IMR-90 (cell line): ENCODE results near the gene TMEM154. TPM values are rescaled to one million over a fixed set of nuclear protein-coding genes. Genes with fewer than 3 reads are reported as not detected.

Experiments
- ATAC-seq: fragments of 200-7000 bp; cut with Tn5 transposase; 2 replicates; pipeline ENCODE4 v1.9.1; 2020; ENCODE audit warnings: low read depth, mild to moderate bottlenecking, moderate library complexity
- BruUV-seq: library from RNA; stranded (reverse); fragments of 400-500 nt; replicated peaks from 2 replicates; lab custom pipeline; 2021; lab: Mats Ljungman, UMichigan
- CTCF ChIA-PET: fragments of 300-600 bp; formaldehyde crosslinking; extraction: SDS; loops from one replicate; lab custom pipeline; 2021; ENCODE audit warnings: antibody characterized with exemption; lab: Yijun Ruan, JAX
- POLR2A ChIA-PET: fragments of 300-600 bp; sonication (Branson Sonifier 250); formaldehyde crosslinking; loops from one replicate; lab custom pipeline; 2022; ENCODE audit warnings: antibody characterized with exemption; ENCODE audit not compliant: unreplicated experiment; lab: Charles Lee
- DNase-seq: peaks from one replicate; pipeline ENCODE4 v3.0.0; 2013
- H2AFZ ChIP-seq: replicated peaks from 2 replicates; pipeline ENCODE3; 2013; ENCODE audit warnings: low read length, mild to moderate bottlenecking; ENCODE audit not compliant: poor library complexity
- H2AK5ac ChIP-seq: 2 replicates; pipeline ENCODE4 v1.6.1; 2013; ENCODE audit warnings: low read depth, low read length, inconsistent platforms
- H2AK9ac ChIP-seq: replicated peaks from 2 replicates; pipeline ENCODE3; 2013; ENCODE audit warnings: mild to moderate bottlenecking, low read depth, low read length, moderate library complexity; ENCODE audit not compliant: poor library complexity
- H2BK120ac ChIP-seq: 2 replicates; pipeline ENCODE4 v1.6.1; 2013; ENCODE audit warnings: low read depth, low read length, inconsistent platforms
- H2BK15ac ChIP-seq: 3 replicates; pipeline ENCODE4 v1.6.1; 2013; ENCODE audit warnings: low read depth, low read length, inconsistent platforms
- H2BK20ac ChIP-seq: 2 replicates; pipeline ENCODE4 v1.6.1; 2013; ENCODE audit warnings: low read depth, mild to moderate bottlenecking, inconsistent platforms, low read length, moderate library complexity
- H2BK5ac ChIP-seq: 2 replicates; pipeline ENCODE4 v1.6.1; 2013; ENCODE audit warnings: mild to moderate bottlenecking, low read depth, low read length, inconsistent platforms; ENCODE audit not compliant: poor library complexity, severe bottlenecking
- H3K14ac ChIP-seq: replicated peaks from 2 replicates; pipeline ENCODE4 v1.6.1; 2013; ENCODE audit warnings: low read depth, low read length, inconsistent platforms
- H3K18ac ChIP-seq: 2 replicates; pipeline ENCODE4 v1.6.1; 2013; ENCODE audit warnings: low read depth, low read length, control low read depth
- H3K23ac ChIP-seq: 2 replicates; pipeline ENCODE4 v1.6.1; 2013; ENCODE audit warnings: low read depth, low read length, inconsistent platforms
- H3K27ac ChIP-seq: 2 replicates; pipeline ENCODE4 v1.5.1; 2013; ENCODE audit warnings: mild to moderate bottlenecking, control low read depth, low read length; ENCODE audit not compliant: insufficient read depth
- H3K27me3 ChIP-seq: 2 replicates; pipeline ENCODE4 v1.6.1; 2013; ENCODE audit warnings: low read length; ENCODE audit not compliant: control insufficient read depth, insufficient read depth
- H3K36me3 ChIP-seq: 2 replicates; pipeline ENCODE4 v1.6.1; 2013; ENCODE audit warnings: low read length, mixed read lengths; ENCODE audit not compliant: control insufficient read depth, insufficient read depth
- H3K4ac ChIP-seq: 2 replicates; pipeline ENCODE4 v1.6.1; 2013; ENCODE audit warnings: low read depth, low read length, inconsistent platforms
- H3K4me1 ChIP-seq: 2 replicates; pipeline ENCODE4 v1.6.1; 2013; ENCODE audit warnings: low read length, mixed read lengths; ENCODE audit not compliant: control insufficient read depth, insufficient read depth
- H3K4me2 ChIP-seq: 2 replicates; pipeline ENCODE4 v1.6.1; 2013; ENCODE audit warnings: low read depth, mild to moderate bottlenecking, control low read depth, low read length, moderate library complexity
- H3K4me3 ChIP-seq: 2 replicates; pipeline ENCODE4 v1.5.1; 2013; ENCODE audit warnings: low read depth, mild to moderate bottlenecking, control low read depth, low read length, moderate library complexity; ENCODE audit not compliant: insufficient read depth
- H3K56ac ChIP-seq: 2 replicates; pipeline ENCODE4 v1.6.1; 2013; ENCODE audit warnings: low read length, inconsistent platforms; ENCODE audit not compliant: insufficient read depth; ENCODE audit errors: extremely low read depth
- H3K79me1 ChIP-seq, 2 experiments: 2 replicates each; pipeline ENCODE4 v1.6.1; 2013; ENCODE audit warnings: low read length in 2 of 2, inconsistent platforms in 1 of 2, low read depth in 1 of 2
- H3K9ac ChIP-seq: 2 replicates; pipeline ENCODE4 v1.6.1; 2013; ENCODE audit warnings: low read depth, low read length, control low read depth
- H3K9me1 ChIP-seq: 2 replicates; pipeline ENCODE4 v1.6.1; 2013; ENCODE audit warnings: low read length, inconsistent platforms; ENCODE audit not compliant: insufficient read depth
- H3K9me3 ChIP-seq: 2 replicates; pipeline ENCODE4 v1.6.1; 2013; ENCODE audit warnings: low read length; ENCODE audit not compliant: control insufficient read depth, insufficient read depth
- H4K20me1 ChIP-seq: 2 replicates; pipeline ENCODE4 v1.6.1; 2013; ENCODE audit warnings: low read length, inconsistent platforms; ENCODE audit not compliant: insufficient read depth
- H4K5ac ChIP-seq: 2 replicates; pipeline ENCODE4 v1.6.1; 2013; ENCODE audit warnings: mild to moderate bottlenecking, low read depth, low read length, control low read depth
- H4K8ac ChIP-seq, 2 experiments: 2 replicates each; pipeline ENCODE4 v1.6.1; 2013; ENCODE audit warnings: low read depth in 2 of 2, low read length in 2 of 2, control low read depth in 1 of 2, inconsistent platforms in 1 of 2
- H4K91ac ChIP-seq: 2 replicates; pipeline ENCODE4 v1.6.1; 2013; ENCODE audit warnings: low read depth, low read length, inconsistent platforms; ENCODE audit not compliant: insufficient read depth
- BHLHE40 ChIP-seq: fragments of 150-350 bp; IDR thresholded peaks from 2 replicates; pipeline ENCODE4 v1.6.1; 2016; ENCODE audit warnings: mild to moderate bottlenecking, low read depth, low read length
- CEBPB ChIP-seq: IDR thresholded peaks from 2 replicates; pipeline ENCODE4 v1.6.1; 2012; ENCODE audit warnings: low read depth, low read length, improper control_type of control experiment
- CHD1 ChIP-seq: IDR thresholded peaks from 2 replicates; pipeline ENCODE4 v1.6.1; 2012; ENCODE audit warnings: low read depth, low read length, improper control_type of control experiment
- CTCF ChIP-seq: conservative IDR thresholded peaks from 2 replicates; pipeline ENCODE4 v1.5.1; 2012; ENCODE audit warnings: mild to moderate bottlenecking, low read depth, low read length, improper control_type of control experiment
- ELK1 ChIP-seq: fragments of 150-350 bp; IDR thresholded peaks from 2 replicates; pipeline ENCODE4 v1.6.1; 2016; ENCODE audit warnings: low read depth, mild to moderate bottlenecking, low read length, moderate library complexity, borderline replicate concordance
- MAFK ChIP-seq: IDR thresholded peaks from 2 replicates; pipeline ENCODE4 v1.6.1; 2012; ENCODE audit warnings: low read depth, low read length, improper control_type of control experiment
- MAZ ChIP-seq: IDR thresholded peaks from 2 replicates; pipeline ENCODE4 v1.6.1; 2012; ENCODE audit warnings: low read depth, mild to moderate bottlenecking, low read length, improper control_type of control experiment, moderate library complexity, borderline replicate concordance
- MXI1 ChIP-seq: IDR thresholded peaks from 2 replicates; pipeline ENCODE4 v1.6.1; 2012; ENCODE audit warnings: low read depth, mild to moderate bottlenecking, low read length, moderate library complexity, borderline replicate concordance
- NFE2L2 ChIP-seq: fragments of 150-350 bp; IDR thresholded peaks from 2 replicates; pipeline ENCODE4 v1.6.1; 2016; ENCODE audit warnings: low read depth, mild to moderate bottlenecking, low read length
- POLR2A ChIP-seq: IDR thresholded peaks from 2 replicates; pipeline ENCODE4 v1.6.1; 2012; ENCODE audit warnings: mild to moderate bottlenecking, low read depth, low read length
- RAD21 ChIP-seq: IDR thresholded peaks from 2 replicates; pipeline ENCODE4 v1.6.1; 2012; ENCODE audit warnings: low read length, improper control_type of control experiment
- RCOR1 ChIP-seq: IDR thresholded peaks from 2 replicates; pipeline ENCODE4 v1.6.1; 2012; ENCODE audit warnings: mild to moderate bottlenecking, low read length, improper control_type of control experiment; ENCODE audit not compliant: insufficient replicate concordance
- SMC3 ChIP-seq: fragments of 150-350 bp; IDR thresholded peaks from 2 replicates; pipeline ENCODE4 v1.6.1; 2016; ENCODE audit warnings: low read depth, mild to moderate bottlenecking, antibody characterized with exemption, low read length, moderate library complexity
- USF2 ChIP-seq: fragments of 150-350 bp; IDR thresholded peaks from 2 replicates; pipeline ENCODE4 v1.6.1; 2017; ENCODE audit warnings: mild to moderate bottlenecking, antibody characterized with exemption, low read length, low read depth
- WGBS, 2 experiments: methylation state at CpG; one replicate each; pipeline versions ENCODE4 v1.1.5 to v1.1.7; 2013; ENCODE audit warnings: missing lambda C conversion rate in 2 of 2; ENCODE audit not compliant: insufficient read length in 1 of 2; ENCODE audit errors: extremely low coverage in 2 of 2; 5-methylcytosine and 5-hydroxymethylcytosine counted together
- dilution Hi-C: fragments of 300-500 bp; cut with HindIII; formaldehyde crosslinking; loops from one replicate; pipeline ENCODE4 v1.14.3; 2018; ENCODE audit warnings: low sequenced_read_pairs; ENCODE audit not compliant: unreplicated experiment
- in situ Hi-C: fragments of 300-500 bp; cut with MboI; formaldehyde crosslinking; loops from 3 replicates; pipeline ENCODE4 v1.14.3; 2019; ENCODE audit warnings: low sequenced_read_pairs, inconsistent platforms, mixed read lengths
- intact Hi-C: fragments of 100-400 bp; cut with micrococcal nuclease; formaldehyde crosslinking; loops from 2 replicates; pipeline ENCODE4 v1.10.0; 2022
- polyA plus RNA-seq, 3 experiments: library from polyadenylated mRNA; depleted of rRNA; stranded (reverse); fragments of >200 nt; gene quantifications; 2 replicates each; pipeline ENCODE4 v1.2.3, GENCODE V29; 2012; ENCODE audit warnings: low replicate concordance in 1 of 3
- total RNA-seq: library from RNA; depleted of rRNA; stranded (reverse); fragments of >200 nt; gene quantifications from 2 replicates; pipeline ENCODE4 v1.2.3, GENCODE V29; 2012

Gene TMEM154
- total and polyA plus RNA-seq, 2 of the 4 experiments (the other 2 are of a cell fraction): 0.12 to 0.18 TPM

GRCh38 chr4:152699313-152699712, 19.5 kb upstream of the TMEM154 start:
- Histone ChIP-seq H4K8ac (no peak overlapping the region), H3K4me2 (no peak overlapping the region), H3K56ac (no peak overlapping the region), H3K23ac (no peak overlapping the region), H3K9ac (no peak overlapping the region), H3K4me3 (no peak overlapping the region), H2AK5ac (no peak overlapping the region), H2BK15ac (no peak overlapping the region), H3K18ac (no peak overlapping the region), H3K36me3 (no peaks in the 10 kb centered on the region), H3K14ac (no peak overlapping the region), H2AK9ac (no peak overlapping the region), H2BK20ac (no peak overlapping the region), H3K79me1 (no peaks in the 10 kb centered on the region), H3K4ac (no peak overlapping the region), H3K9me1 (no peaks in the 10 kb centered on the region), H3K4me1 (no peaks in the 10 kb centered on the region), H2AFZ (no peak overlapping the region), H4K91ac (no peak overlapping the region), H4K20me1 (no peaks in the 10 kb centered on the region), H4K5ac (no peak overlapping the region), H3K9me3 (no peaks in the 10 kb centered on the region), H3K27me3 (peaks cover 21% of the 10 kb centered on the region), H2BK120ac (no peak overlapping the region), H3K27ac (no peak overlapping the region), H2BK5ac (no peak overlapping the region)
- dilution Hi-C loops: no loop called here
- BruUV-seq: no TSS peak
- no peak for TF ChIP-seq CTCF
- TF ChIP-seq POLR2A: no peak
- no peak for TF ChIP-seq NFE2L2
- no peak for TF ChIP-seq ELK1
- TF ChIP-seq USF2: no peak
- TF ChIP-seq MXI1: no peak
- no peak for TF ChIP-seq MAFK
- no peak for TF ChIP-seq BHLHE40
- no peak for TF ChIP-seq RCOR1
- no peak for TF ChIP-seq SMC3
- no peak for TF ChIP-seq RAD21
- TF ChIP-seq CEBPB: no peak
- no peak for TF ChIP-seq CHD1
- no peak for TF ChIP-seq MAZ
- no CpG with 5 or more reads among the region's 4 CpGs for WGBS, 2 experiments
- no peak for ATAC-seq
- intact Hi-C loops: no loop called here
- DNase-seq: no peak
- in situ Hi-C loops: no loop called here
- CTCF ChIA-PET: no interaction called here
- POLR2A ChIA-PET: no interaction called here
